ENCODE results near the gene TBL1XR1. TPM values are rescaled to one million over a fixed set of nuclear protein-coding genes. Genes with fewer than 3 reads are reported as not detected.

TBL1XR1 gene
- total and polyA plus RNA-seq, 2 donors (not counting 3 experiments of a cell fraction or from before 2014, with no cell fraction given): 26.9 to 146 TPM

- peaks cover 98% of the 10 kb centered on the region for H3K79me2 ChIP-seq (ENCODE audit: control insufficient read depth, insufficient read depth, low read length)
- H3K27ac ChIP-seq (ENCODE audit: insufficient read depth, low read depth, low read length): no peak overlapping the region
- dilution Hi-C loops (cut with MboI; ENCODE audit: extremely low pct_ligation_motif_present, low sequenced_read_pairs) (no loop called here), intact Hi-C loops (cut with micrococcal nuclease) (no loop called here)
- POLR2A ChIA-PET: no interaction called here
- TF ChIP-seq FOS (IDR thresholded peaks at IDR 0.05; ENCODE audit: borderline replicate concordance, insufficient read depth, low read length): no peak
- TF ChIP-seq MAX (IDR thresholded peaks at IDR 0.05; ENCODE audit: insufficient read depth, insufficient read length): no peak
- no peak for TF ChIP-seq POLR2AphosphoS5 (IDR thresholded peaks at IDR 0.05; ENCODE audit: insufficient read depth, low read depth, low read length)
- TF ChIP-seq CTCF (IDR thresholded peaks at IDR 0.05; ENCODE audit: extremely low read depth in 1 of 2, insufficient read depth in 1 of 2, low read depth in 1 of 2, low read length in 2 of 2): no peak
- TF ChIP-seq JUN (IDR thresholded peaks at IDR 0.05; ENCODE audit: borderline replicate concordance, insufficient read depth, insufficient read length, low read depth): no peak
- no peak for TF ChIP-seq MYC (IDR thresholded peaks at IDR 0.05; ENCODE audit: low read depth, low read length)
- H3K27me3 ChIP-seq (ENCODE audit: control insufficient read depth in 2 of 2, insufficient read depth in 2 of 2, low read length in 2 of 2): no peaks in the 10 kb centered on the region
- peaks cover 7% of the 10 kb centered on the region for H3K4me1 ChIP-seq (ENCODE audit: control insufficient read depth, extremely low read depth, insufficient read depth, low read length)
- no peaks in the 10 kb centered on the region for H3K9me1 ChIP-seq (replicated peaks; ENCODE audit: control insufficient read depth, extremely low read depth, insufficient read depth, low read length)
- no peaks in the 10 kb centered on the region for H3K36me3 ChIP-seq (ENCODE audit: control insufficient read depth in 2 of 2, extremely low read depth in 1 of 2, insufficient read depth in 2 of 2, low read length in 2 of 2)
- H3K9me3 ChIP-seq (replicated peaks; ENCODE audit: control insufficient read depth, insufficient read depth, low read length): no peaks in the 10 kb centered on the region
- no peak for DNase-seq (ENCODE audit: low read depth, low spot score)
- H3K9ac ChIP-seq (replicated peaks; ENCODE audit: extremely low read depth, insufficient read depth, low read length): no peak overlapping the region
- no peak overlapping the region for H3K4me2 ChIP-seq (ENCODE audit: insufficient read depth, low read length)
- no TSS peak for BruUV-seq (replicated peaks)
- H3K4me3 ChIP-seq (replicated peaks in 1 of 3; ENCODE audit: insufficient read depth in 1 of 3, low read depth in 1 of 3, low read length in 3 of 3): no peak overlapping the region
- no peak for FAIRE-seq
- H2AFZ ChIP-seq (ENCODE audit: low read depth, low read length): no peak overlapping the region
- peaks cover 16% of the 10 kb centered on the region for H4K20me1 ChIP-seq (replicated peaks; ENCODE audit: control insufficient read depth, extremely low read depth, insufficient read depth, low read length)
- CTCF ChIA-PET: no interaction called here
Measured at GRCh38 chr3:177123822-177124221, 73.5 kb downstream of the TBL1XR1 start.

Measured in endothelial cell of umbilical vein (primary cell).